NCI-H510A (cell line): ENCODE measurements around the gene IPO4.
"Not testable (repeated sequence)": the region's sequence is repeated elsewhere in the genome, so short reads cannot be mapped to it uniquely, and the experiment has no call there.

Experiments
- DNase-seq: peaks from one replicate; lab custom pipeline; 2025; lab: John Stamatoyannopoulos, UW

Gene IPO4

GRCh38 chr14:24215495-24216344 lies 27.1 kb upstream of the IPO4 start, which contains the start of gene MDP1:
MDP1 (minus strand) TSS chr14:24216066; CDS start chr14:24215955, 111 bp downstream.
- DNase-seq, result peak; percentile 74

DNA sequence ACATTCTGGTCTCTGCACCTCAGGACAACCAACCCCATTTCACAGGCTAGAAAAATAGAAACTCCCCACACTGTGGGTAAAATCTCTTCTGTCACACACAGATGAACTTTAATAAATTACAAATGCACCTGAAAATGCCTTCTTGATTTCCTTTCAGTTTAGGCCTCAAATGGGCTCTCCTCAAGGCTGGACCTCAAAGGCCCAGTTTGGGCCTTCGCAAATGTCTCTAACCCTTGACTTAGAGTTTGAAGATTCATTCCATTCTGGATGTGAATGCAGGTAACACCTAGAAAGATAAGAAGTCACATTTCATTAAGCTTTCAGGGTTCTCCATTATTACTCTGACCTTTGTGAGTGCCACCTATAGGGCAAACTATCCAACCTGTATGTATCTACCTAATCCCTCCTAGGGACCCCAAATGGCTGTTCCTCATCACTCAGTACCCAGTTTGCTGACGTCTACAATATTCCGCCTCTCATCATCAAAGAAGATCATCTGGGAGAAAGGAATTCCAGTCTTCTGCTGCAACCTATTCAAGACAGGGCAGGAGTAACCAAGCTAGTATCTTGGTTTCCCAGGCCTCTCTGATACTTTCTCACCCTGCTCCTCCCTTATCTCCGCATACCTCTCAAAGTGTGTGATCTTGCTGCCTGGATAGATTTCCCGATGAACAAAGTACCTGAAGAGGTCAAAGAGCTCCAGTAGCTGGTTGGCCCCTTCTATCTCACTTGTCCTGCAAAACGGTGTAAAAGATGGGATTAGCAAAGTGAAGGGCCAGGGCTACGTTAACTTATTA lies 25.4 kb upstream of the IPO4 start:
- DNase-seq, result no peak

- peak; percentile 97 for DNase-seq
Measured at GRCh38 chr14:24212924-24213865, 24.6 kb upstream of the IPO4 start, which contains the start of gene CHMP4A. CHMP4A (minus strand) TSS chr14:24213488; CDS start chr14:24213439, 49 bp downstream.

DNA sequence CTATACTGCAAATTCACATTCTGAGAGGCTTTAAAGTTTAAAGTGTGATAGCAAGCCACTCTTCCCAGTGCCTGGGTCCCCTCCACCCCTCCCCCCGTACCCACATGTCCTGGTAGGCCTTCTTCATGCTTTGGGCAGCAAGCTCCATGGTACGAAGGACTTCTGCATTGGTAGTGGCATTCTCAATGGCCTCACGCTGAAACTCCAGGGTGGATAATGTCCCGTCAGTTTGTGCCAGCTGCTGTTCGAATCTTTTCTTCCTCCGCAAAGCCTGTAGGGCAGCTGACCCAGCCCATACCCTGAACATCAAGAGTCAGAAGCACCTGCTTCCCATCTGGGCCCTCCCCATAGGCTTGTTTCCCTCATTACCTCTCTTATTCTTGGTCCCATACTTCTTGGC lies 22.7 kb upstream of the IPO4 start:
- DNase-seq, result no peak

DNA sequence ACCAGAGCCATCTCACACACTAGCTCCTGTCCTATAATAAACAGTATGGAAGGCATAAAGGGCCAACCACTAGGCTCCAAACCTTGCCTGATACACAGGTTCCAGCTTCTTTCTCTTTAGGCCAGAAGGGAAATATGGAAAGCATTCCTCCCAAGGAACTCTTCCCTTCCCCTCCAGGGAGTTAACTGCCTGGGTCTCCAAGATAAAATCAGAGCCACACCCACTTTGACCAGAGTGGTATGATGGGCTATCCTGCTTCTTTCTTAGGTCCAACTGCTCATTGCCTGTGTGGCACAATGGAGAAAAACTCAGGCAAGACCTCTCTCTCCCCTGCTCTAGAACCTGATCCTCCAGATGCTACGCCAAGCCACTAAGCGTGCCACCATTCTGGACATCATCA lies 19.0 kb upstream of the IPO4 start:
- DNase-seq, result no peak

GRCh38 chr14:24207104-24207551 lies 18.5 kb upstream of the IPO4 start:
- DNase-seq, result no peak

- no peak for DNase-seq
Measured at GRCh38 chr14:24206260-24207103, 17.9 kb upstream of the IPO4 start.

- DNase-seq, result no peak
Measured at GRCh38 chr14:24204163-24205146, 15.8 kb upstream of the IPO4 start.

- DNase-seq, result not testable (repeated sequence)
Measured at GRCh38 chr14:24203249-24203886, 14.8 kb upstream of the IPO4 start.

GRCh38 chr14:24202538-24202937 lies 13.9 kb upstream of the IPO4 start:
- not testable (repeated sequence) for DNase-seq

GRCh38 chr14:24198814-24199524 lies 10.4 kb upstream of the IPO4 start:
- DNase-seq, result no peak

DNA sequence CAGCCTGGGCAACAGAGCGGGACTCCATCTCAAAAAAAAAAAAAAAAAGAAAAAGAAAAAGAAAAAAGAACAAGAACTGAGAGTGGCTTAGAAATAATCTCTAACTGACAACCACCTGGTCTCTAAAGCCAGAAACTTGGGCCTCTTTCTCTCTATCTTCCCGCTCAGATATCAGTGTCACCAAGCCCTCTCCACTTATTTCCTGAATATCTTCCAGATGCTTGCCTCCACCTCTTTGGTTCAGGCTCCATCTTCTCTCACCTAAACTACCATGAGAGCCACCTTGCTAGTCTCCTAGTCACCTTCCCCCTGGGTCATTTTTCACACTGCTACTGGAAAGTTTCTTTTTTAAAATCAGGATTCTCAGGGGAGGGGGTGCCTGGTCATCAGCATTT lies 8.4 kb upstream of the IPO4 start:
- DNase-seq, result no peak

DNA sequence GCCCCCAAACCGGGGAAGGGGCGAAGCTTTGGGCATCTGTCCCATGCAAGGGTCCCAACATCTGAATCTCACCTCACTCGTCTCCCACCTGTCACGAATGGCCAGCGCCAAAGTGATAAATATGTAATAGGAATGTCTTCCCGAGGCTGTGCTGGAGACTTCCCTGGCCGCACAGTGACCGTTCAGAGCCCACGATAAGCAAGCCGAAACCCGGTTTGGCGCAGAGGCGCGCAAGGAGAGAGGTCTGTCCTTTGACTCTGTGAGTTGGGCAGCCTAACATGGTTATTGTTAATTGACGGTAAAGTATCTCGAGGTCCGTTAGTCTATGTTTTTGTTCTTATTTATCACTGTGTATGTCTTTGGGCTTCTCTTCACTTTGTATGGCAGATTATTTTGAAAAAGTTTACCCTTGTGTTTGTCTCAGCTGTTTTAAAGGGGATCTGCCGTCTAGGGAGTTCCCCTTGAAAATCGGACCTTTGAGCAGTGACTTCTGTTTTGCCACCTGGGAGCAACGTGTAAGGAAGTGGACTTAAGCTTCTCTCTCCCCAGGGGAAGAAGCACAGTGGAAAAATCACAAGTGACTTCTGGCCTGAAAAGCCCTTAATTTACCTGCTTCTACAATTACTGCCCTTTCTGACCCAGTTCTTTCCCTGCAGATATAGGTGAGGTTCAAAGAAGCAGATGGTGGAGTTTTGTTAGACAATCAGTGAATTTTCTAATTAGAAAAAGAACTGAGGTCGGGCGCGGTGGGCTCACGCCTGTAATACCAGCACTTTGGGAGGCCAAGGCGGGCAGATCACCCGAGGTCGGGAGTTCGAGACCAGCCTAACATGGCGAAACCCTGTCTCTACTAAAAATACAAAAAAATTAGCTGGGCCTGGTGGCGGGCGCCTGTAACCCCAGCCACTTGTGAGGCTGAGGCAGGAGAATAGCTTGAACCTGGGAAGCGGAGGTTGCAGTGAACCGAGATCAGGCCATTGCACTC lies 7.7 kb upstream of the IPO4 start:
- DNase-seq, result no peak

- peak; percentile 78 for DNase-seq
Measured at GRCh38 chr14:24195186-24196070, 6.8 kb upstream of the IPO4 start, which contains the start of gene TM9SF1. TM9SF1 (minus strand) TSS chr14:24195441; CDS start chr14:24195019, 422 bp downstream.

DNA sequence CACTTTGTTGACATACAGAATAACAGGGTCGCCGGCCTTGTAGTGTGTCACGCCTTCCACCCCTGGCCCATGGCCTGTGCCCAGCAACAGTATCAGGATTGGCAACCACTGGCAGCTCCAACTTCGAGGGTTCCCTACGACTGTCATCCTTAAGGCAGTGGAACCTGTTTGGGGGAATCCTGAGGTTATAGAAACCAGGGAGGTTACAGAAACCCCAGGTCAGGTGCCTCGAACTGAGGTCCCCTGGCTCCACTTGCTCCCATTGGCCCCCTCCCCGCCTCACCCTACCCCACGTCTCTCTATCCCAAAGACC lies 6.2 kb upstream of the IPO4 start:
- no peak for DNase-seq

DNA sequence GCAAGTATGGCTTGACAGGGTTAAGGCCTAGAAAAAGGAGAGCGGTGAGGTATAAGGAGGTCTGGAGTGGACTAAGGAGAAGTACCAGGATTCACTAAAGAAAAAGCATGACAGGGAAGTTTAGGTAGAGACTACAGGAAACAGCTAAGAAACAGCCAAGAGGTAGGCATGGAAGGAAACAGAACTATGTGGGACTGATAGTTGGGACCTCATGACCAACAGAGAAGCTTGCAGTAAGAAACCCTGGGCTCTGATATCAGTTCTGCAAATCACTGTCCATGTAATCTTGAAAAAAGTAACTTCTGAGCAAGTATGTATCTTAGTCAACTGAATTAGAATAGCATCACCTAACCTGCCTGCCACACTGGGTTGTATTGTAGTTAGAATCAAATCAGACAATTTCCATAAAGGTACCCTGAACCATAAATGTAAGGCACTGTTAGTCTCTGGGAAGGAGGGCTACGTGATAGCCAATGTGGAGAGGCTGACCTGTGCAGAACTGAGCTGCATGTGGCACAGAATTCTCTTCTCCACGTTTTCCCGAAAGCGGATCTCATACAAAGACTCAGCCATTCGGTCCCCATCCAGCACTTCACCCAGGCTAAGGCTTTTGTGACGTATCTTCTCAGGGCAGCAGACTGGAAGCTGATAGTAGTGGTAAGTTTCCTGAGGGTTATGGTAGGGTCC lies 5.7 kb upstream of the IPO4 start:
- DNase-seq, result no peak
